ENCODE measurements around the gene MFAP4. TPM values are rescaled to one million over a fixed set of nuclear protein-coding genes. Genes with fewer than 3 reads are reported as not detected.

MFAP4 gene
- total RNA-seq, 1 experiment from 2014 or later = 1.5 TPM

DNA sequence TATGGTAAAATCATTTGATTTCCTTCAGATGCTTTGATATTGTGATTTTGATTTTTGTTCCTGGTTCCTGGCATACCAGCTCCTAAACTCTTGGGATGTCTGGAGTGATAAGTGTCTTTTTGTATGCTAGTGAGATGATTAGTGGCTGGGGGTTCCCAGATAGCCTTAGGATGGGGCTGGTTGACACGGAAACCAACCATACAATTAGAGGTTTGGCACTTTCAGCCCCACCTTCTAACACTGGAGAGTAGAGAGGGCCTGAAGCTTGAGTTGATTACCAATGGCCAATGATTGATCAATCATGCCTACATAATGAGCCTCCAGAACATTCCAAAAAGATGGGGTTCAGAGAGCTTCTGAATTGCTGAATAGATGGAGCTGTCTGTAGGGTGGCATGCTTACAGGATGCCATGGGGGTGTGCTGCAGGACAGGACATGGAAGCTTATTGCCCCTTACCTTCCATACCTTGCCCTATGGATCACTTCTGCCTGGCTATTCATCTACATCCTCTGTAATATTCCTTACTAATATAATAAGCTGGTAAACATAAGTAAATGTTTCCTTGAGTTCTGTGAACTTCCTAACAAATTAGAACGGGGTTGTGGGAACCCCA, 46.8 kb upstream of the MFAP4 start:
- Mint-ChIP-seq H3K27ac (peak overlapping the region; percentile 63 to 95 (median 89); a peak in 4 of 7 replicates), H3K27me3 (ENCODE audit: low read depth) (no peaks in the 10 kb centered on the region), H3K36me3 (ENCODE audit: insufficient read depth in 1 of 3, low read depth in 3 of 3) (no peaks in the 10 kb centered on the region), H3K9me3 (no peaks in the 10 kb centered on the region), H3K4me1 (peaks cover 64 to 71% of the 10 kb centered on the region in 2 experiments), H3K4me3 (peak overlapping the region; percentile 10 to 36; a peak in 4 of 5 replicates)
- Histone ChIP-seq H3K14ac (ENCODE audit: insufficient read depth, low read length) (no peak overlapping the region), H3K56ac (ENCODE audit: insufficient read length, low read depth, low read length) (no peak overlapping the region), H2BK120ac (ENCODE audit: low read depth, low read length, poor library complexity, severe bottlenecking) (no peak overlapping the region), H2BK15ac (ENCODE audit: low read depth, low read length) (no peak overlapping the region), H3K79me2 (ENCODE audit: insufficient read depth, low read length) (no peaks in the 10 kb centered on the region), H4K5ac (ENCODE audit: insufficient read length, low read depth, low read length) (no peak overlapping the region), H3K18ac (ENCODE audit: insufficient read length, low read depth, low read length) (no peak overlapping the region), H3K23ac (ENCODE audit: insufficient read length, low read depth, low read length) (no peak overlapping the region), H2AFZ (ENCODE audit: low read length) (no peak overlapping the region), H3K9me3 (ENCODE audit: control insufficient read depth, low read depth, low read length) (no peaks in the 10 kb centered on the region), H2BK12ac (ENCODE audit: insufficient read length, low read depth, low read length) (no peak overlapping the region), H3K79me1 (ENCODE audit: insufficient read depth, low read depth, low read length, poor library complexity, severe bottlenecking) (no peaks in the 10 kb centered on the region), H2BK5ac (ENCODE audit: insufficient read length, low read length) (no peak overlapping the region), H3T11ph (ENCODE audit: low read length) (no peak overlapping the region), H2BK20ac (ENCODE audit: low read depth, low read length, poor library complexity, severe bottlenecking) (peak overlapping the region; percentile 97), H3K27me3 (ENCODE audit: insufficient read depth, low read length) (no peaks in the 10 kb centered on the region), H3K4me2 (ENCODE audit: insufficient read depth, insufficient read length, low read length) (no peak overlapping the region), H3K27ac (ENCODE audit: insufficient read length, low read depth, low read length) (no peak overlapping the region), H3K9ac (ENCODE audit: extremely low read depth, insufficient read length, low read length) (no peak overlapping the region), H4K20me1 (ENCODE audit: control insufficient read depth, insufficient read depth, insufficient read length) (no peaks in the 10 kb centered on the region), H3K23me2 (ENCODE audit: insufficient read length, low read depth, low read length, poor library complexity, severe bottlenecking) (no peaks in the 10 kb centered on the region), H4K8ac (replicated peaks; ENCODE audit: insufficient read length, low read depth, low read length) (no peak overlapping the region), H4K91ac (ENCODE audit: insufficient read length, low read depth, low read length) (no peak overlapping the region), H3K4me1 (ENCODE audit: insufficient read depth, low read length) (peaks cover 7% of the 10 kb centered on the region), H3K4ac (ENCODE audit: low read depth, low read length) (no peak overlapping the region), H2AK5ac (ENCODE audit: insufficient read length, low read length) (no peak overlapping the region)
- WGBS (ENCODE audit: extremely low coverage, insufficient read length, low lambda C conversion rate) = no CpG with 5 or more reads among the region's 2 CpGs
- no peak for DNase-seq
- TF ChIP-seq, protein P1, sequence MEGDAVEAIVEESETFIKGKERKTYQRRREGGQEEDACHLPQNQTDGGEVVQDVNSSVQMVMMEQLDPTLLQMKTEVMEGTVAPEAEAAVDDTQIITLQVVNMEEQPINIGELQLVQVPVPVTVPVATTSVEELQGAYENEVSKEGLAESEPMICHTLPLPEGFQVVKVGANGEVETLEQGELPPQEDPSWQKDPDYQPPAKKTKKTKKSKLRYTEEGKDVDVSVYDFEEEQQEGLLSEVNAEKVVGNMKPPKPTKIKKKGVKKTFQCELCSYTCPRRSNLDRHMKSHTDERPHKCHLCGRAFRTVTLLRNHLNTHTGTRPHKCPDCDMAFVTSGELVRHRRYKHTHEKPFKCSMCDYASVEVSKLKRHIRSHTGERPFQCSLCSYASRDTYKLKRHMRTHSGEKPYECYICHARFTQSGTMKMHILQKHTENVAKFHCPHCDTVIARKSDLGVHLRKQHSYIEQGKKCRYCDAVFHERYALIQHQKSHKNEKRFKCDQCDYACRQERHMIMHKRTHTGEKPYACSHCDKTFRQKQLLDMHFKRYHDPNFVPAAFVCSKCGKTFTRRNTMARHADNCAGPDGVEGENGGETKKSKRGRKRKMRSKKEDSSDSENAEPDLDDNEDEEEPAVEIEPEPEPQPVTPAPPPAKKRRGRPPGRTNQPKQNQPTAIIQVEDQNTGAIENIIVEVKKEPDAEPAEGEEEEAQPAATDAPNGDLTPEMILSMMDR (conservative IDR thresholded peaks at IDR 0.05) = peak; percentile 59

Data from H9 (cell line).